ENCODE measurements around the gene CENATAC. TPM values are rescaled to one million over a fixed set of nuclear protein-coding genes. Genes with fewer than 3 reads are reported as not detected.
"Not testable (repeated sequence)": the region's sequence is repeated elsewhere in the genome, so short reads cannot be mapped to it uniquely, and the experiment has no call there.

CENATAC gene, protein sequence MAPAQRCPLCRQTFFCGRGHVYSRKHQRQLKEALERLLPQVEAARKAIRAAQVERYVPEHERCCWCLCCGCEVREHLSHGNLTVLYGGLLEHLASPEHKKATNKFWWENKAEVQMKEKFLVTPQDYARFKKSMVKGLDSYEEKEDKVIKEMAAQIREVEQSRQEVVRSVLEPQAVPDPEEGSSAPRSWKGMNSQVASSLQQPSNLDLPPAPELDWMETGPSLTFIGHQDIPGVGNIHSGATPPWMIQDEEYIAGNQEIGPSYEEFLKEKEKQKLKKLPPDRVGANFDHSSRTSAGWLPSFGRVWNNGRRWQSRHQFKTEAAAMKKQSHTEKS
- total RNA-seq (2014; rRNA removed; shearing (Covaris generic); ENCODE audit: low replicate concordance) = 2.8 and 6.6 TPM in 2 replicates

GRCh38 chr11:118997627-118998387 is at the start of gene CENATAC:
Gene CENATAC (plus strand): TSS chr11:118998138. CDS start chr11:118998198, 60 bp downstream.
- in situ Hi-C loops (cut with HindIII; ENCODE audit: low pct_unique_long_range_greater_than_20kb, low sequenced_read_pairs) = no loop called here
- peak; percentile 84 for DNase-seq (ENCODE audit: low read depth)

DNA sequence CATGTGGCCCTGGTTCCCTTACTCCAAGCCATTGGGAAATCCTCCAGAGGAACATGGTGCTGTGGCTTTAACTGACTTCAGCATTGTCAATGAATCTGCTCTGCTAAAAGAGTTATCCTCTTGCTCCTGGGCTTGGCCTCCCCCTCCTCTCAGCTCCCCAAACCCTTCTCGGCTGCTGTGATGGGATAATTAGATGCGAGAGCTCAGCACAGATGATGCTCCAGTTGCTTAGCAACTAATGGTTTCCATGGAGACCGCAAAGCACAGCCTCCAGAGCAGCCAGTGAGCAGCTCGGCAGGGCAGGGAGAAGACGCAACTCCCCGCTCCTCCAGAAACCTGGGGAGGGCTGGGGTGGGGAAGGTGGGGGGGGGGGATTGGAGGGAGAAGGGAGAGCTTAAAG is 44.7 kb upstream of the CENATAC start:
- in situ Hi-C loops (cut with HindIII; ENCODE audit: low pct_unique_long_range_greater_than_20kb, low sequenced_read_pairs) = no loop called here
- DNase-seq (ENCODE audit: low read depth) = no peak

GRCh38 chr11:118953976-118954375 is 44.0 kb upstream of the CENATAC start:
- DNase-seq (ENCODE audit: low read depth); in situ Hi-C loops (cut with HindIII; ENCODE audit: low pct_unique_long_range_greater_than_20kb, low sequenced_read_pairs): not testable (repeated sequence)

GRCh38 chr11:118956094-118956846 is 41.7 kb upstream of the CENATAC start, which contains the start of gene UPK2:
Gene UPK2 (plus strand): TSS chr11:118956298. CDS start chr11:118956351, 53 bp downstream.
- in situ Hi-C loops (cut with HindIII; ENCODE audit: low pct_unique_long_range_greater_than_20kb, low sequenced_read_pairs) = no loop called here
- peak; percentile 59 for DNase-seq (ENCODE audit: low read depth)

DNA sequence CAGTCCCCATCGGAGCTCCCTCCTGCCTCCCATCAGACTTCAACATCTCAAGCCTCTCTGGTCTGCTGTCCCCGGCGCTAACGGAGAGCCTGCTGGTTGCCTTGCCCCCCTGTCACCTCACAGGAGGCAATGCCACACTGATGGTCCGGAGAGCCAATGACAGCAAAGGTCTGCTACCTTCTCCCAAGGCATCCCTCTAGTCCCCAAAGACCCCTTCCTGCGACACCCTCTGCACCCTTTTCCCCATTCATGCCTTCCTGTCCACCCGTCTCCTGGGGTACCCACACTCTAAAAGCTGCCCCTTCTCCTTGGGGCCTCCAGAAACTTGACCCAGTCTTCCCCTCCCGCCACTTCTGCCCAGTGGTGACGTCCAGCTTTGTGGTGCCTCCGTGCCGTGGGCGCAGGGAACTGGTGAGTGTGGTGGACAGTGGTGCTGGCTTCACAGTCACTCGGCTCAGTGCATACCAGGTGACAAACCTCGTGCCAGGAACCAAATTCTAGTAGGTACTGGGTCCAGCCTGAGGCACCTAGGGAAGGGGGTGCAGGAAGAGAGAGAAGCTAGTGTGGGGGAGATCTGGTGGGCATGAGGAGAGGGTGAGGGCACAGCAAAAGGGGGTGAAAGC is 41.0 kb upstream of the CENATAC start:
- in situ Hi-C loops (cut with HindIII; ENCODE audit: low pct_unique_long_range_greater_than_20kb, low sequenced_read_pairs) = no loop called here
- no peak for DNase-seq (ENCODE audit: low read depth)

- DNase-seq (ENCODE audit: low read depth) = no peak
- in situ Hi-C loops (cut with HindIII; ENCODE audit: low pct_unique_long_range_greater_than_20kb, low sequenced_read_pairs) = no loop called here
These were observed 40.4 kb upstream of the CENATAC start for GRCh38 chr11:118957549-118957948.

- DNase-seq (ENCODE audit: low read depth) = no peak
- in situ Hi-C loops (cut with HindIII; ENCODE audit: low pct_unique_long_range_greater_than_20kb, low sequenced_read_pairs) = no loop called here
These were observed 40.0 kb upstream of the CENATAC start for GRCh38 chr11:118957968-118958367.

DNA sequence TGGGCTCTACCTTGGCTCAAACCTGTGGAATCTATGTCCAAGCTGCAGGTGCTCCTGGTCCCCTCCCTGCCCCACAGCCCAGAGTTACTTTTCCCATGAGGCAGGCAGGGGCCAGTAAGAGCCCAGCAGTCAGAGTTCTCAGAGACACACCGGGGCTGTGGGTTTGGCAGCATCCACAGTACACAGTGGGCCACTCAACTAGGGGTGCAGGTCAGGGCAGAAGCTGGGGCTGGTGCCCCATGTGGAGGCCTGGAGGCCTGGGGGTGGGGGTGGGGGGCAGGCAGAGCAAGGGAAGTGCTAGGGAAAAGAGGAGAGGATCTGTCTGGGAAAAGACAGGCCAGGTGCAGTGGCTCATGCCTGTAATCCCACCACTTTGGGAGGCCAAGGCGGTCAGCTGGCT is 39.4 kb upstream of the CENATAC start:
- DNase-seq (ENCODE audit: low read depth) = no peak
- in situ Hi-C loops (cut with HindIII; ENCODE audit: low pct_unique_long_range_greater_than_20kb, low sequenced_read_pairs) = no loop called here

GRCh38 chr11:118961189-118961588 is 36.7 kb upstream of the CENATAC start:
- in situ Hi-C loops (cut with HindIII; ENCODE audit: low pct_unique_long_range_greater_than_20kb, low sequenced_read_pairs) = no loop called here
- no peak for DNase-seq (ENCODE audit: low read depth)

- in situ Hi-C loops (cut with HindIII; ENCODE audit: low pct_unique_long_range_greater_than_20kb, low sequenced_read_pairs) = no loop called here
- no peak for DNase-seq (ENCODE audit: low read depth)
These were observed 36.3 kb upstream of the CENATAC start for GRCh38 chr11:118961591-118961990.

- DNase-seq (ENCODE audit: low read depth); in situ Hi-C loops (cut with HindIII; ENCODE audit: low pct_unique_long_range_greater_than_20kb, low sequenced_read_pairs): not testable (repeated sequence)
These were observed 28.4 kb upstream of the CENATAC start for GRCh38 chr11:118969508-118969907.

DNA sequence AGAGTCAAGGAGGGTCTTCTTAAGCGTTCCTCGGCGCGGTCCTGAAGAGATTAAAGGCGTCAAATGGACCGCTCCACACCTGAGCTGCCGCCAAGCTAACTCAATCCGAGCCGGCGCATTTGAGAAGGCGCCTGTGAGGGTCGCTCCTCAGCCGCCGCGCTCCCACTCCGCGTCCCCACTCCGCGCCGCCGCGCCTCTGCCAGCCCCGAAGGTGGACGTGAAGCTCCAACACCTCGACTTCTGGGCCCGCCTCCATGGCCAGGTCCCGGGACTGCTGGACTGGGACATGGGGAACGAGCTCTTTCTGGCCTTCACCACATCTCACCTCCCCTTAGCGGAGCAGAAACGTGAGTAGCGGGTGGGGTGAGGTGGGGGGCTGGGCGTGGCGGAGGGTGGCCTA is 26.3 kb upstream of the CENATAC start, which contains the start of gene FOXR1:
TSS of gene FOXR1 (plus strand) at position 116 of the 400 bp plus-strand sequence. CDS start at position 287, 171 bp downstream.
- in situ Hi-C loops (cut with HindIII; ENCODE audit: low pct_unique_long_range_greater_than_20kb, low sequenced_read_pairs) = no loop called here

DNA sequence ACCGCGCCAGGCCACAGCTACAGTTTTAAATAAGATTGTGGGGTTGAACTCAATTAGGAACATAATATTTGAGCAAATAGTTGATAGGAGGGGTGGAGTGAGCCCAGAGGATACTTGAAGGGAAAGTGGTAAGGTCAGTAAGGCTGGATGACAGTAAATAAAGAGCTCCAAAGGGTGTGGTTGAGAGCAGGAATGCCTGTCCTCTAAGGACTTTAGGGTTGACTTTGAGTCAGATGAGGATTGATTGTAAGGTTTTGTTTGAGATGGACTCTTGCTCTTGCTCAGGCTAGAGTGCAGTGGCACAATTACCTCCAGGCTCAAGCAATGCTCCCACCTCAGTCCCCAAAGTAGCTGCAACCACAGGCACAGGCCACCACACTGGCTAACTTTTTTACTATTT is 24.0 kb upstream of the CENATAC start:
- no peak for DNase-seq (ENCODE audit: low read depth)
- in situ Hi-C loops (cut with HindIII; ENCODE audit: low pct_unique_long_range_greater_than_20kb, low sequenced_read_pairs) = no loop called here

More for the DNA sequence above, 26.3 kb upstream of the CENATAC start, which contains the start of gene FOXR1:
- DNase-seq (ENCODE audit: low read depth) = no peak

GRCh38 chr11:118975771-118976709 is 21.9 kb upstream of the CENATAC start:
- no peak for DNase-seq (ENCODE audit: low read depth)
- in situ Hi-C loops (cut with HindIII; ENCODE audit: low pct_unique_long_range_greater_than_20kb, low sequenced_read_pairs) = no loop called here

DNA sequence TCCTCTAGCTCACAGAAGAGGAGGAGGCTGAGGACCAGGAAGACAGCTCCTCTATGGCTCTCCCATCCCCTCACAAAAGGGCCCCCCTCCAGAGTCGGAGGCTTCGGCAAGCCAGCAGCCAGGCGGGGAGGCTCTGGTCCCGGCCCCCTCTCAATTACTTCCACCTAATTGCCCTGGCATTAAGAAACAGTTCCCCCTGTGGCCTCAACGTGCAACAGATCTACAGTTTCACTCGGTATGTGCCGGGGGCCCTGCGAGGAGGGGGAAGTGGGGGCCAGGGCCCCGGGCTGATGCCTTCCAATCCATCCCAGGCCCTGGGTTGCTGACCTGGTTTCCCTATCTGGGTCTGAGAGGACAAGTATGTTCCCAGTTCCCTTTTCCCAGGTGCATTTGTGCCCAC is 18.5 kb upstream of the CENATAC start:
- in situ Hi-C loops (cut with HindIII; ENCODE audit: low pct_unique_long_range_greater_than_20kb, low sequenced_read_pairs) = no loop called here
- no peak for DNase-seq (ENCODE audit: low read depth)

GRCh38 chr11:118980191-118980881 is 17.6 kb upstream of the CENATAC start:
- in situ Hi-C loops (cut with HindIII; ENCODE audit: low pct_unique_long_range_greater_than_20kb, low sequenced_read_pairs) = no loop called here
- no peak for DNase-seq (ENCODE audit: low read depth)

GRCh38 chr11:118984337-118984736 is 13.6 kb upstream of the CENATAC start:
- in situ Hi-C loops (cut with HindIII; ENCODE audit: low pct_unique_long_range_greater_than_20kb, low sequenced_read_pairs); DNase-seq (ENCODE audit: low read depth): not testable (repeated sequence)
